HepG2 (cell line): ENCODE data around the gene ABCB6. TPM values are rescaled to one million over a fixed set of nuclear protein-coding genes. Genes with fewer than 3 reads are reported as not detected.

Experiments
- FOXM1 ChIP-seq: sonication (generic); formaldehyde crosslinking; IDR thresholded peaks from 2 replicates; pipeline ENCODE4 v1.5.0; 2020; ENCODE audit warnings: missing genetic modification reagents
- TEAD3 ChIP-seq: optimal IDR thresholded peaks from 2 replicates; pipeline ENCODE3; 2016; ENCODE audit warnings: borderline replicate concordance
- ZNF17 ChIP-seq: sonication (generic); formaldehyde crosslinking; IDR thresholded peaks from 2 replicates; pipeline ENCODE4 v1.5.0; 2020; ENCODE audit warnings: mild to moderate bottlenecking, missing genetic modification reagents
- ZNF83 ChIP-seq: sonication (generic); formaldehyde crosslinking; IDR thresholded peaks from 2 replicates; pipeline ENCODE4 v1.4.0; 2020; ENCODE audit warnings: missing genetic modification reagents, mild to moderate bottlenecking, borderline replicate concordance
- polyA plus RNA-seq, 8 experiments: library from polyadenylated mRNA; depleted of rRNA in 3 of 8; stranded (reverse) in 7 of 8; unstranded in 1 of 8; fragments of >200 nt; fragmentation: Illumina TruSeq in 4 of 8; extraction: Trizol in 4 of 8; gene quantifications; 2 replicates each; pipeline versions ENCODE4 v1.2.1 to v1.2.3, GENCODE V29; 2011 to 2016; ENCODE audit warnings: low read depth in 4 of 8, missing spikeins in 1 of 8, mixed read lengths in 1 of 8; ENCODE audit not compliant: insufficient read depth in 1 of 8
- total RNA-seq, 5 experiments: library from RNA; depleted of rRNA; stranded (reverse); fragments of >200 nt; fragmentation: Illumina TruSeq; extraction: Trizol; gene quantifications; 2 replicates each; pipeline ENCODE4 v1.2.3, GENCODE V29; 2016; ENCODE audit warnings: low read depth in 1 of 5
- TF ChIP-seq, protein P1 (sequence below): sonication (generic); formaldehyde crosslinking; IDR thresholded peaks from 2 replicates; pipeline ENCODE4 v1.9.0; 2021; ENCODE audit warnings: missing genetic modification reagents, borderline replicate concordance
- TF ChIP-seq, protein P2 (sequence below): fragments of 450-650 bp; IDR thresholded peaks from 2 replicates; pipeline ENCODE4 v1.6.1; 2016
- TF ChIP-seq, protein P3 (sequence below): IDR thresholded peaks from 2 replicates; pipeline ENCODE4 v1.4.0; 2020; ENCODE audit warnings: mild to moderate bottlenecking, missing genetic modification reagents
- TF ChIP-seq, protein P4 (sequence below): sonication (generic); formaldehyde crosslinking; IDR thresholded peaks from 2 replicates; pipeline ENCODE4 v1.4.0; 2020; ENCODE audit warnings: missing genetic modification reagents
- TF ChIP-seq, protein P5 (sequence below), 2 experiments: sonication (generic) in 1 of 2; formaldehyde crosslinking in 1 of 2; IDR thresholded peaks; 2 replicates each; pipeline versions ENCODE4 v1.4.0 to v1.6.1; 2016 to 2020; ENCODE audit warnings: borderline replicate concordance in 1 of 2, low read depth in 1 of 2, mild to moderate bottlenecking in 1 of 2, missing genetic modification reagents in 1 of 2

Gene ABCB6
- total and polyA plus RNA-seq, 2 of the 13 experiments (the other 11 are each of a cell fraction or from before 2014, with no cell fraction given), result 91.1 to 137 TPM

DNA sequence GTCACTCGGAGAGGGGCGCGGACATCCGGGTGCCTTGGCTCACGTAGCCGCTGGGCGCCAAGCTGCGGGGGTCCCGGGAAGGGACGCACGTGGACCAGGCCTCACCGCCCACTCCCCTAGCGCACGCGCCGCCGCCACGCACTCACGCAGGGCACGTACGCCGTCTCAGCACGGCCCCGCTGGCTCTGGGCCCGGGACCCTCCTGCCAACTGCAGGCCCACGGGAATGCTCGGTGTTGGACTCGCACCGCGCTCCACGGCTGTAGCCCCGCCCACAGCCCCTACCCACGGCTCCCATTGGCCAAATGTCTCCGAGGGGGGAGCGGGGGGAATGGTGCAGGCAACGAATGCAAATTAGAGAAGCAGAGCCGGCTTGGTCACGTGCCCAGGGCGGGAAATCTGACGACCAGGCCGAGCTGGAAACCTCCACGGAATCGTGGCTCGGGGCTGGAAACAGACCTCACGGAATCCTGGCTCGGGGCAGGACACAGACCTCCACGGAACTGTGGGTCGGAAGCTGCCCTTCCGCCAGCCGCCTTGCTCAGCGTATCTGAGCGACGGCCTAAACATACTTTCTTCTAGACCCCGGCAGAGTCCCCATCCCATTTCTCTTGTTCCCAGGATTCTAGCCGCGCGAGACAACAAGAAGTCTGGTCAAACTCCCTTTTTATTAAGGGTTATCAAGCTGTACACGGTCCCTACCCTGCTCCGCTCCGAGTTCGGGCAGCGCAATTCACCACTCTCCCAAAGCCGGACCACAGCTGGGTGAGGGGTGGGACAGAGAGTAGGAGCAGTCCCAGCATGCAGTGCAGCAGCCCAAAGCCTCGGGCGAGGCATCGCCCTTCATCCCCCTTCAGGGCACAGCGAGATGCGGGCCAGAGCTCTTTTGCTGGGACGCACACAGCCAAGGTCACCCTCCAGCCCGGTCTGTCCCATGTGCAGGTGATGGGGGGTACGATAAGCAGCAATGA lies at the start of gene ABCB6 (continued):
- TF ChIP-seq, protein P1, sequence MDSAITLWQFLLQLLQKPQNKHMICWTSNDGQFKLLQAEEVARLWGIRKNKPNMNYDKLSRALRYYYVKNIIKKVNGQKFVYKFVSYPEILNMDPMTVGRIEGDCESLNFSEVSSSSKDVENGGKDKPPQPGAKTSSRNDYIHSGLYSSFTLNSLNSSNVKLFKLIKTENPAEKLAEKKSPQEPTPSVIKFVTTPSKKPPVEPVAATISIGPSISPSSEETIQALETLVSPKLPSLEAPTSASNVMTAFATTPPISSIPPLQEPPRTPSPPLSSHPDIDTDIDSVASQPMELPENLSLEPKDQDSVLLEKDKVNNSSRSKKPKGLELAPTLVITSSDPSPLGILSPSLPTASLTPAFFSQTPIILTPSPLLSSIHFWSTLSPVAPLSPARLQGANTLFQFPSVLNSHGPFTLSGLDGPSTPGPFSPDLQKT (CRISPR knock-in tag), result 0 out of 2 replicates have a peak, but pooled peaks have one; percentile 5
- TF ChIP-seq ZNF17 (CRISPR knock-in tag) (no peak; the same call in 1 of the 2 replicates), FOXM1 (0 out of 2 replicates have a peak, but pooled peaks have one; percentile 12), ZNF83 (CRISPR knock-in tag) (peak; percentile 82; the same call in 1 of the 2 replicates), TEAD3 (CRISPR knock-in tag) (peak; percentile 80)
- TF ChIP-seq, protein P2, sequence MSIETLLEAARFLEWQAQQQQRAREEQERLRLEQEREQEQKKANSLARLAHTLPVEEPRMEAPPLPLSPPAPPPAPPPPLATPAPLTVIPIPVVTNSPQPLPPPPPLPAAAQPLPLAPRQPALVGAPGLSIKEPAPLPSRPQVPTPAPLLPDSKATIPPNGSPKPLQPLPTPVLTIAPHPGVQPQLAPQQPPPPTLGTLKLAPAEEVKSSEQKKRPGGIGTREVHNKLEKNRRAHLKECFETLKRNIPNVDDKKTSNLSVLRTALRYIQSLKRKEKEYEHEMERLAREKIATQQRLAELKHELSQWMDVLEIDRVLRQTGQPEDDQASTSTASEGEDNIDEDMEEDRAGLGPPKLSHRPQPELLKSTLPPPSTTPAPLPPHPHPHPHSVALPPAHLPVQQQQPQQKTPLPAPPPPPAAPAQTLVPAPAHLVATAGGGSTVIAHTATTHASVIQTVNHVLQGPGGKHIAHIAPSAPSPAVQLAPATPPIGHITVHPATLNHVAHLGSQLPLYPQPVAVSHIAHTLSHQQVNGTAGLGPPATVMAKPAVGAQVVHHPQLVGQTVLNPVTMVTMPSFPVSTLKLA, result peak; percentile 67
- TF ChIP-seq, protein P3, sequence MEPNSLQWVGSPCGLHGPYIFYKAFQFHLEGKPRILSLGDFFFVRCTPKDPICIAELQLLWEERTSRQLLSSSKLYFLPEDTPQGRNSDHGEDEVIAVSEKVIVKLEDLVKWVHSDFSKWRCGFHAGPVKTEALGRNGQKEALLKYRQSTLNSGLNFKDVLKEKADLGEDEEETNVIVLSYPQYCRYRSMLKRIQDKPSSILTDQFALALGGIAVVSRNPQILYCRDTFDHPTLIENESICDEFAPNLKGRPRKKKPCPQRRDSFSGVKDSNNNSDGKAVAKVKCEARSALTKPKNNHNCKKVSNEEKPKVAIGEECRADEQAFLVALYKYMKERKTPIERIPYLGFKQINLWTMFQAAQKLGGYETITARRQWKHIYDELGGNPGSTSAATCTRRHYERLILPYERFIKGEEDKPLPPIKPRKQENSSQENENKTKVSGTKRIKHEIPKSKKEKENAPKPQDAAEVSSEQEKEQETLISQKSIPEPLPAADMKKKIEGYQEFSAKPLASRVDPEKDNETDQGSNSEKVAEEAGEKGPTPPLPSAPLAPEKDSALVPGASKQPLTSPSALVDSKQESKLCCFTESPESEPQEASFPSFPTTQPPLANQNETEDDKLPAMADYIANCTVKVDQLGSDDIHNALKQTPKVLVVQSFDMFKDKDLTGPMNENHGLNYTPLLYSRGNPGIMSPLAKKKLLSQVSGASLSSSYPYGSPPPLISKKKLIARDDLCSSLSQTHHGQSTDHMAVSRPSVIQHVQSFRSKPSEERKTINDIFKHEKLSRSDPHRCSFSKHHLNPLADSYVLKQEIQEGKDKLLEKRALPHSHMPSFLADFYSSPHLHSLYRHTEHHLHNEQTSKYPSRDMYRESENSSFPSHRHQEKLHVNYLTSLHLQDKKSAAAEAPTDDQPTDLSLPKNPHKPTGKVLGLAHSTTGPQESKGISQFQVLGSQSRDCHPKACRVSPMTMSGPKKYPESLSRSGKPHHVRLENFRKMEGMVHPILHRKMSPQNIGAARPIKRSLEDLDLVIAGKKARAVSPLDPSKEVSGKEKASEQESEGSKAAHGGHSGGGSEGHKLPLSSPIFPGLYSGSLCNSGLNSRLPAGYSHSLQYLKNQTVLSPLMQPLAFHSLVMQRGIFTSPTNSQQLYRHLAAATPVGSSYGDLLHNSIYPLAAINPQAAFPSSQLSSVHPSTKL, result peak; percentile 85
- TF ChIP-seq, protein P4, sequence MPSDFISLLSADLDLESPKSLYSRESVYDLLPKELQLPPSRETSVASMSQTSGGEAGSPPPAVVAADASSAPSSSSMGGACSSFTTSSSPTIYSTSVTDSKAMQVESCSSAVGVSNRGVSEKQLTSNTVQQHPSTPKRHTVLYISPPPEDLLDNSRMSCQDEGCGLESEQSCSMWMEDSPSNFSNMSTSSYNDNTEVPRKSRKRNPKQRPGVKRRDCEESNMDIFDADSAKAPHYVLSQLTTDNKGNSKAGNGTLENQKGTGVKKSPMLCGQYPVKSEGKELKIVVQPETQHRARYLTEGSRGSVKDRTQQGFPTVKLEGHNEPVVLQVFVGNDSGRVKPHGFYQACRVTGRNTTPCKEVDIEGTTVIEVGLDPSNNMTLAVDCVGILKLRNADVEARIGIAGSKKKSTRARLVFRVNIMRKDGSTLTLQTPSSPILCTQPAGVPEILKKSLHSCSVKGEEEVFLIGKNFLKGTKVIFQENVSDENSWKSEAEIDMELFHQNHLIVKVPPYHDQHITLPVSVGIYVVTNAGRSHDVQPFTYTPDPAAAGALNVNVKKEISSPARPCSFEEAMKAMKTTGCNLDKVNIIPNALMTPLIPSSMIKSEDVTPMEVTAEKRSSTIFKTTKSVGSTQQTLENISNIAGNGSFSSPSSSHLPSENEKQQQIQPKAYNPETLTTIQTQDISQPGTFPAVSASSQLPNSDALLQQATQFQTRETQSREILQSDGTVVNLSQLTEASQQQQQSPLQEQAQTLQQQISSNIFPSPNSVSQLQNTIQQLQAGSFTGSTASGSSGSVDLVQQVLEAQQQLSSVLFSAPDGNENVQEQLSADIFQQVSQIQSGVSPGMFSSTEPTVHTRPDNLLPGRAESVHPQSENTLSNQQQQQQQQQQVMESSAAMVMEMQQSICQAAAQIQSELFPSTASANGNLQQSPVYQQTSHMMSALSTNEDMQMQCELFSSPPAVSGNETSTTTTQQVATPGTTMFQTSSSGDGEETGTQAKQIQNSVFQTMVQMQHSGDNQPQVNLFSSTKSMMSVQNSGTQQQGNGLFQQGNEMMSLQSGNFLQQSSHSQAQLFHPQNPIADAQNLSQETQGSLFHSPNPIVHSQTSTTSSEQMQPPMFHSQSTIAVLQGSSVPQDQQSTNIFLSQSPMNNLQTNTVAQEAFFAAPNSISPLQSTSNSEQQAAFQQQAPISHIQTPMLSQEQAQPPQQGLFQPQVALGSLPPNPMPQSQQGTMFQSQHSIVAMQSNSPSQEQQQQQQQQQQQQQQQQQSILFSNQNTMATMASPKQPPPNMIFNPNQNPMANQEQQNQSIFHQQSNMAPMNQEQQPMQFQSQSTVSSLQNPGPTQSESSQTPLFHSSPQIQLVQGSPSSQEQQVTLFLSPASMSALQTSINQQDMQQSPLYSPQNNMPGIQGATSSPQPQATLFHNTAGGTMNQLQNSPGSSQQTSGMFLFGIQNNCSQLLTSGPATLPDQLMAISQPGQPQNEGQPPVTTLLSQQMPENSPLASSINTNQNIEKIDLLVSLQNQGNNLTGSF (CRISPR knock-in tag), result peak; percentile 75
- TF ChIP-seq, protein P5, sequence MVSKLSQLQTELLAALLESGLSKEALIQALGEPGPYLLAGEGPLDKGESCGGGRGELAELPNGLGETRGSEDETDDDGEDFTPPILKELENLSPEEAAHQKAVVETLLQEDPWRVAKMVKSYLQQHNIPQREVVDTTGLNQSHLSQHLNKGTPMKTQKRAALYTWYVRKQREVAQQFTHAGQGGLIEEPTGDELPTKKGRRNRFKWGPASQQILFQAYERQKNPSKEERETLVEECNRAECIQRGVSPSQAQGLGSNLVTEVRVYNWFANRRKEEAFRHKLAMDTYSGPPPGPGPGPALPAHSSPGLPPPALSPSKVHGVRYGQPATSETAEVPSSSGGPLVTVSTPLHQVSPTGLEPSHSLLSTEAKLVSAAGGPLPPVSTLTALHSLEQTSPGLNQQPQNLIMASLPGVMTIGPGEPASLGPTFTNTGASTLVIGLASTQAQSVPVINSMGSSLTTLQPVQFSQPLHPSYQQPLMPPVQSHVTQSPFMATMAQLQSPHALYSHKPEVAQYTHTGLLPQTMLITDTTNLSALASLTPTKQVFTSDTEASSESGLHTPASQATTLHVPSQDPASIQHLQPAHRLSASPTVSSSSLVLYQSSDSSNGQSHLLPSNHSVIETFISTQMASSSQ (IDR thresholded peaks at IDR 0.05; ENCODE audit: low read depth), result no peak
- TF ChIP-seq, protein P5 (CRISPR knock-in tag; IDR thresholded peaks at IDR 0.05; ENCODE audit: borderline replicate concordance), result peak; percentile 79; the same call in 1 of the 2 replicates
